ENCODE results near the gene CXADR.
"Not testable (repeated sequence)": the region's sequence is repeated elsewhere in the genome, so short reads cannot be mapped to it uniquely, and the experiment has no call there.

DNA sequence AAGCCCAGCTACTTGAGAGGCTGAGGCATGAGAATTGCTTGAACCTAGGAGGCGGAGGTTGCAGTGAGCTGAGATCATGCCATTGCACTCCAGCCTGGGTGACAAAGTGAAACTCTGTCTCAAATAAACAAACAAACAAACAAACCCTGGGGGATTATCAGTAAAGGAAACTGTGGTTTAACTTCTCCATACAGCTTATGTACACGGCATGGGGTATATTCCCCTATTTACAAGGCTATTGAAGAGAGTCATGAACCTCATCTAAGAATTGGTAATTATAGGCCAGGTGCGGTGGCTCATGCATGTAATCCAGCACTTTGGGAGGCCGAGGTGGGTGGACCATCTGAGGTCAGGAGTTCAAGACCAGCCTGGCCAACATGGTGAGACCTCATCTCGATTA is 9.9 kb upstream of the CXADR start:
- TF ChIP-seq, protein P1, sequence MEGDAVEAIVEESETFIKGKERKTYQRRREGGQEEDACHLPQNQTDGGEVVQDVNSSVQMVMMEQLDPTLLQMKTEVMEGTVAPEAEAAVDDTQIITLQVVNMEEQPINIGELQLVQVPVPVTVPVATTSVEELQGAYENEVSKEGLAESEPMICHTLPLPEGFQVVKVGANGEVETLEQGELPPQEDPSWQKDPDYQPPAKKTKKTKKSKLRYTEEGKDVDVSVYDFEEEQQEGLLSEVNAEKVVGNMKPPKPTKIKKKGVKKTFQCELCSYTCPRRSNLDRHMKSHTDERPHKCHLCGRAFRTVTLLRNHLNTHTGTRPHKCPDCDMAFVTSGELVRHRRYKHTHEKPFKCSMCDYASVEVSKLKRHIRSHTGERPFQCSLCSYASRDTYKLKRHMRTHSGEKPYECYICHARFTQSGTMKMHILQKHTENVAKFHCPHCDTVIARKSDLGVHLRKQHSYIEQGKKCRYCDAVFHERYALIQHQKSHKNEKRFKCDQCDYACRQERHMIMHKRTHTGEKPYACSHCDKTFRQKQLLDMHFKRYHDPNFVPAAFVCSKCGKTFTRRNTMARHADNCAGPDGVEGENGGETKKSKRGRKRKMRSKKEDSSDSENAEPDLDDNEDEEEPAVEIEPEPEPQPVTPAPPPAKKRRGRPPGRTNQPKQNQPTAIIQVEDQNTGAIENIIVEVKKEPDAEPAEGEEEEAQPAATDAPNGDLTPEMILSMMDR (conservative IDR thresholded peaks at IDR 0.05): not testable (repeated sequence)
- not testable (repeated sequence) for TF ChIP-seq EZH2 (IDR thresholded peaks at IDR 0.05; ENCODE audit: low read depth)

All from PC-9 (cell line).